H9 (cell line): ENCODE measurements around the gene TNRC6C. TPM values are rescaled to one million over a fixed set of nuclear protein-coding genes. Genes with fewer than 3 reads are reported as not detected.

Experiments
- DNase-seq: peaks from one replicate; pipeline ENCODE4 v3.0.0-alpha.2; 2017
- H2AFZ ChIP-seq: one replicate; pipeline ENCODE4 v1.6.1; 2013; ENCODE audit warnings: mild to moderate bottlenecking, low read length, control low read depth, moderate library complexity
- H2AK5ac ChIP-seq: 2 replicates; pipeline ENCODE4 v1.6.1; 2013; ENCODE audit warnings: low read length, control low read depth, mixed read lengths; ENCODE audit not compliant: insufficient read length
- H2BK120ac ChIP-seq: one replicate; pipeline ENCODE4 v1.6.1; 2013; ENCODE audit warnings: low read depth, mild to moderate bottlenecking, low read length, control low read depth, inconsistent platforms; ENCODE audit not compliant: poor library complexity, severe bottlenecking
- H2BK12ac ChIP-seq: 2 replicates; pipeline ENCODE4 v1.6.1; 2013; ENCODE audit warnings: low read length, control low read depth, mixed read lengths, low read depth; ENCODE audit not compliant: insufficient read length
- H2BK15ac ChIP-seq: 2 replicates; pipeline ENCODE4 v1.6.1; 2013; ENCODE audit warnings: low read depth, low read length, control low read depth
- H2BK20ac ChIP-seq: one replicate; pipeline ENCODE4 v1.6.1; 2013; ENCODE audit warnings: low read depth, mild to moderate bottlenecking, low read length, control low read depth, inconsistent platforms; ENCODE audit not compliant: poor library complexity, severe bottlenecking
- H2BK5ac ChIP-seq: 2 replicates; pipeline ENCODE4 v1.6.1; 2013; ENCODE audit warnings: low read length, control low read depth, mixed read lengths; ENCODE audit not compliant: insufficient read length
- H3K14ac ChIP-seq: 2 replicates; pipeline ENCODE4 v1.6.1; 2013; ENCODE audit warnings: low read length, control low read depth; ENCODE audit not compliant: insufficient read depth
- H3K18ac ChIP-seq: 2 replicates; pipeline ENCODE4 v1.6.1; 2013; ENCODE audit warnings: low read depth, mild to moderate bottlenecking, mixed read lengths, low read length, control low read depth; ENCODE audit not compliant: insufficient read length
- H3K23ac ChIP-seq: 2 replicates; pipeline ENCODE4 v1.6.1; 2013; ENCODE audit warnings: low read length, control low read depth, mixed read lengths, low read depth; ENCODE audit not compliant: insufficient read length
- H3K23me2 ChIP-seq: 2 replicates; pipeline ENCODE4 v1.6.1; 2013; ENCODE audit warnings: low read depth, mild to moderate bottlenecking, mixed read lengths, low read length, control low read depth; ENCODE audit not compliant: insufficient read length, poor library complexity, severe bottlenecking
- H3K27ac ChIP-seq: 2 replicates; pipeline ENCODE4 v1.5.1; 2013; ENCODE audit warnings: low read length, control low read depth, mixed read lengths, low read depth; ENCODE audit not compliant: insufficient read length
- H3K27me3 ChIP-seq: 2 replicates; pipeline ENCODE4 v1.6.1; 2013; ENCODE audit warnings: low read length, control low read depth, inconsistent platforms; ENCODE audit not compliant: insufficient read depth
- H3K4ac ChIP-seq: 2 replicates; pipeline ENCODE4 v1.6.1; 2013; ENCODE audit warnings: low read depth, mild to moderate bottlenecking, control low read depth, inconsistent platforms, low read length, moderate library complexity
- H3K4me1 ChIP-seq: 2 replicates; pipeline ENCODE4 v1.6.1; 2013; ENCODE audit warnings: low read length, control low read depth, inconsistent platforms; ENCODE audit not compliant: insufficient read depth
- H3K4me2 ChIP-seq: 2 replicates; pipeline ENCODE4 v1.6.1; 2013; ENCODE audit warnings: low read length, control low read depth, mixed read lengths; ENCODE audit not compliant: insufficient read length, insufficient read depth
- H3K56ac ChIP-seq: 2 replicates; pipeline ENCODE4 v1.6.1; 2013; ENCODE audit warnings: low read depth, mild to moderate bottlenecking, mixed read lengths, low read length, control low read depth; ENCODE audit not compliant: insufficient read length
- H3K79me1 ChIP-seq: 2 replicates; pipeline ENCODE4 v1.6.1; 2013; ENCODE audit warnings: low read depth, mild to moderate bottlenecking, moderate library complexity, low read length, control low read depth, inconsistent platforms; ENCODE audit not compliant: insufficient read depth, poor library complexity, severe bottlenecking
- H3K79me2 ChIP-seq: 2 replicates; pipeline ENCODE4 v1.6.1; 2013; ENCODE audit warnings: low read length, control low read depth, inconsistent platforms; ENCODE audit not compliant: insufficient read depth
- H3K9ac ChIP-seq: 2 replicates; pipeline ENCODE4 v1.6.1; 2013; ENCODE audit warnings: low read length, control low read depth, mixed read lengths; ENCODE audit not compliant: insufficient read length; ENCODE audit errors: extremely low read depth
- H3K9me3 ChIP-seq: one replicate; pipeline ENCODE4 v1.6.1; 2013; ENCODE audit warnings: low read depth, low read length, inconsistent platforms; ENCODE audit not compliant: control insufficient read depth
- H3T11ph ChIP-seq: one replicate; pipeline ENCODE4 v1.6.1; 2013; ENCODE audit warnings: mild to moderate bottlenecking, low read length, control low read depth, inconsistent platforms
- H4K20me1 ChIP-seq: one replicate; pipeline ENCODE4 v1.6.1; 2013; ENCODE audit not compliant: control insufficient read depth, insufficient read length, insufficient read depth
- H4K5ac ChIP-seq: 2 replicates; pipeline ENCODE4 v1.6.1; 2013; ENCODE audit warnings: low read depth, mild to moderate bottlenecking, mixed read lengths, low read length, control low read depth; ENCODE audit not compliant: insufficient read length
- H4K8ac ChIP-seq: replicated peaks from 2 replicates; pipeline ENCODE4 v1.6.1; 2013; ENCODE audit warnings: low read length, control low read depth, mixed read lengths, low read depth; ENCODE audit not compliant: insufficient read length
- H4K91ac ChIP-seq: 2 replicates; pipeline ENCODE4 v1.6.1; 2013; ENCODE audit warnings: low read depth, mild to moderate bottlenecking, moderate library complexity, mixed read lengths, low read length, control low read depth; ENCODE audit not compliant: insufficient read length
- H3K27ac Mint-ChIP-seq, 3 experiments: 2 replicates in 2 of 3; 3 replicates in 1 of 3; pipeline ENCODE4 v1.8.0; 2020 to 2021; ENCODE audit warnings: mixed read lengths in 3 of 3, mild to moderate bottlenecking in 1 of 3, moderate library complexity in 1 of 3
- H3K27me3 Mint-ChIP-seq: 2 replicates; pipeline ENCODE4 v1.8.0; 2021; ENCODE audit warnings: low read depth, mild to moderate bottlenecking, moderate library complexity, mixed read lengths
- H3K36me3 Mint-ChIP-seq, 3 experiments: 2 replicates in 2 of 3; 3 replicates in 1 of 3; pipeline ENCODE4 v1.8.0; 2020 to 2021; ENCODE audit warnings: low read depth in 3 of 3, mixed read lengths in 3 of 3; ENCODE audit not compliant: insufficient read depth in 1 of 3
- H3K4me1 Mint-ChIP-seq, 2 experiments: 2 replicates each; pipeline ENCODE4 v1.8.0; 2020; ENCODE audit warnings: mixed read lengths in 2 of 2
- H3K4me3 Mint-ChIP-seq, 2 experiments: 2 replicates in 1 of 2; 3 replicates in 1 of 2; pipeline ENCODE4 v1.8.0; 2020 to 2021; ENCODE audit warnings: mild to moderate bottlenecking in 2 of 2, mixed read lengths in 2 of 2, moderate library complexity in 1 of 2
- H3K9me3 Mint-ChIP-seq, 2 experiments: 2 replicates in 1 of 2; 3 replicates in 1 of 2; pipeline ENCODE4 v1.8.0; 2020; ENCODE audit warnings: mild to moderate bottlenecking in 2 of 2, mixed read lengths in 2 of 2, moderate library complexity in 1 of 2
- CTCF ChIP-seq: fragments of 200-600 bp; sonication (generic); conservative IDR thresholded peaks from 3 replicates; pipeline ENCODE4 v1.8.0; 2021; ENCODE audit warnings: antibody characterized with exemption, mild to moderate bottlenecking
- WGBS: extraction: QIAGEN DNeasy Blood & Tissue Kit; methylation state at CpG from one replicate; pipeline ENCODE4 v1.1.7; 2013; ENCODE audit warnings: missing lambda C conversion rate, low lambda C conversion rate, mixed read lengths; ENCODE audit not compliant: insufficient read length; ENCODE audit errors: extremely low coverage; 5-methylcytosine and 5-hydroxymethylcytosine counted together
- total RNA-seq: library from RNA; stranded (reverse); gene quantifications from 2 replicates; pipeline ENCODE4 v1.2.1, GENCODE V29; 2021

The TNRC6C gene
- total RNA-seq, 1 experiment from 2014 or later, result 24.7 TPM

GRCh38 chr17:77924757-77925336 is 33.7 kb upstream of the TNRC6C start:
- Histone ChIP-seq H4K91ac (no peak overlapping the region), H3K79me1 (no peaks in the 10 kb centered on the region), H3K79me2 (no peaks in the 10 kb centered on the region), H2BK15ac (no peak overlapping the region), H4K5ac (no peak overlapping the region), H2AFZ (no peak overlapping the region), H3K27ac (no peak overlapping the region), H3K27me3 (no peaks in the 10 kb centered on the region), H2BK120ac (no peak overlapping the region), H3K14ac (no peak overlapping the region), H2BK12ac (no peak overlapping the region), H3K4me2 (peak overlapping the region; percentile 35), H4K8ac (no peak overlapping the region), H3K9ac (no peak overlapping the region), H3K18ac (no peak overlapping the region), H3K4me1 (peaks cover 15% of the 10 kb centered on the region; the same call in 1 of the 2 replicates), H3T11ph (no peak overlapping the region), H2BK20ac (no peak overlapping the region), H3K4ac (no peak overlapping the region), H3K56ac (no peak overlapping the region), H4K20me1 (peaks cover 2% of the 10 kb centered on the region), H3K23ac (no peak overlapping the region), H3K23me2 (no peaks in the 10 kb centered on the region), H2BK5ac (no peak overlapping the region), H3K9me3 (no peaks in the 10 kb centered on the region), H2AK5ac (no peak overlapping the region)
- H3K4me1 Mint-ChIP-seq, result peaks cover 68 to 72% of the 10 kb centered on the region in 2 experiments
- H3K9me3 Mint-ChIP-seq, result peaks cover 6 to 7% of the 10 kb centered on the region in 2 experiments
- H3K4me3 Mint-ChIP-seq, result peak overlapping the region; percentile 33 to 69; a peak in 4 of 5 replicates
- peak overlapping the region; percentile 44 to 93 (median 92); a peak in 4 of 7 replicates for H3K27ac Mint-ChIP-seq
- peak; percentile 92 for DNase-seq
- no peak for TF ChIP-seq CTCF
- peaks cover 2 to 8% (median 6%) of the 10 kb centered on the region in 3 experiments; a peak in 4 of 7 replicates for H3K36me3 Mint-ChIP-seq
- whole genome bisulfite sequencing, result no CpG with 5 or more reads among the region's 14 CpGs
- H3K27me3 Mint-ChIP-seq, result peaks cover 49% of the 10 kb centered on the region
